ENCODE data around the gene ERN2. TPM values are rescaled to one million over a fixed set of nuclear protein-coding genes. Genes with fewer than 3 reads are reported as not detected.

The ERN2 gene
- total and polyA plus RNA-seq, 2 of the 13 experiments (the other 11 are each of a cell fraction or from before 2014, with no cell fraction given) = 2.2 to 3.5 TPM

- ATAC-seq = no peak
- Histone ChIP-seq H3K79me2 (ENCODE audit: insufficient read depth, low read length) (no peaks in the 10 kb centered on the region), H3K27ac (ENCODE audit: extremely low read length, insufficient read depth, low read length) (no peak overlapping the region), H3K4me2 (ENCODE audit: low read depth, low read length) (no peak overlapping the region), H3K27me3 (ENCODE audit: control insufficient read depth in 1 of 2, insufficient read depth in 2 of 2, low read length in 2 of 2) (no peaks in the 10 kb centered on the region), H3K36me3 (replicated peaks in 1 of 2; ENCODE audit: control insufficient read depth in 1 of 2, insufficient read depth in 2 of 2, low read length in 2 of 2) (no peaks in the 10 kb centered on the region), H4K20me1 (ENCODE audit: insufficient read depth, low read length) (no peaks in the 10 kb centered on the region), H3K4me3 (replicated peaks in 1 of 3; ENCODE audit: insufficient read depth in 1 of 3, low read depth in 2 of 3, low read length in 3 of 3) (no peak overlapping the region), H2AFZ (ENCODE audit: low read length) (no peak overlapping the region), H3K9me3 (ENCODE audit: low read length) (peaks cover 5% of the 10 kb centered on the region; the same call in 1 of the 2 replicates), H3K4me1 (ENCODE audit: insufficient read depth, low read length) (peaks cover 37% of the 10 kb centered on the region), H3K9ac (ENCODE audit: insufficient read depth, low read depth, low read length) (no peak overlapping the region)
- no peak for DNase-seq (ENCODE audit: low spot score)
- 90% methylated on average over 3 of the region's 3 CpGs for WGBS (ENCODE audit: low lambda C conversion rate)
- no TSS peak for BruUV-seq (replicated peaks)
- TF ChIP-seq POLR2AphosphoS5 (IDR thresholded peaks at IDR 0.05; ENCODE audit: low read depth, low read length) (no peak), ATF1 (CRISPR knock-in tag; IDR thresholded peaks at IDR 0.05) (no peak), U2AF1 (optimal IDR thresholded peaks at IDR 0.05; ENCODE audit: low read depth, low read length) (no peak), ZNF629 (CRISPR knock-in tag; conservative IDR thresholded peaks at IDR 0.05) (peak; percentile 83), HOMEZ (CRISPR knock-in tag; IDR thresholded peaks at IDR 0.05; ENCODE audit: low read depth) (no peak)
- ChIA-PET CTCF (ENCODE audit: low intra/inter-chr PET ratio, low total read pairs) (no interaction called here), POLR2A (no interaction called here)
- intact Hi-C loops (cut with micrococcal nuclease; ENCODE audit: unreplicated experiment) (loop anchor here (5.0 kb wide), 1 partner anchor 84 kb away; the partner anchor contains the start of genes DCTN5 and PALB2), in situ Hi-C loops (cut with HindIII; ENCODE audit: extremely low pct_ligation_motif_present, low pct_unique_long_range_greater_than_20kb) (no loop called here)
- FAIRE-seq = no peak
Observed at GRCh38 chr16:23726710-23727109, 13.7 kb upstream of the ERN2 start.

GRCh38 chr16:23724785-23725131 is 11.7 kb upstream of the ERN2 start:
- Histone ChIP-seq H4K20me1 (ENCODE audit: insufficient read depth, low read length) (no peaks in the 10 kb centered on the region), H3K4me2 (ENCODE audit: low read depth, low read length) (no peak overlapping the region), H3K9me3 (ENCODE audit: low read length) (peaks cover 5% of the 10 kb centered on the region; the same call in 1 of the 2 replicates), H3K27ac (ENCODE audit: extremely low read length, insufficient read depth, low read length) (no peak overlapping the region), H3K36me3 (replicated peaks in 1 of 2; ENCODE audit: control insufficient read depth in 1 of 2, insufficient read depth in 2 of 2, low read length in 2 of 2) (no peaks in the 10 kb centered on the region), H3K9ac (ENCODE audit: insufficient read depth, low read depth, low read length) (no peak overlapping the region), H3K4me3 (replicated peaks in 1 of 3; ENCODE audit: insufficient read depth in 1 of 3, low read depth in 2 of 3, low read length in 3 of 3) (no peak overlapping the region), H3K27me3 (ENCODE audit: control insufficient read depth in 1 of 2, insufficient read depth in 2 of 2, low read length in 2 of 2) (no peaks in the 10 kb centered on the region), H2AFZ (ENCODE audit: low read length) (no peak overlapping the region), H3K4me1 (ENCODE audit: insufficient read depth, low read length) (peaks cover 33% of the 10 kb centered on the region), H3K79me2 (ENCODE audit: insufficient read depth, low read length) (no peaks in the 10 kb centered on the region)
- ChIA-PET CTCF (ENCODE audit: low intra/inter-chr PET ratio, low total read pairs) (no interaction called here), POLR2A (no interaction called here)
- in situ Hi-C loops (cut with HindIII; ENCODE audit: extremely low pct_ligation_motif_present, low pct_unique_long_range_greater_than_20kb) = no loop called here
- no TSS peak for BruUV-seq (replicated peaks)
- ATAC-seq (no peak), DNase-seq (ENCODE audit: low spot score) (no peak), FAIRE-seq (no peak)
- WGBS (ENCODE audit: low lambda C conversion rate) = 43% methylated on average over 3 of the region's 3 CpGs
- intact Hi-C loops (cut with micrococcal nuclease; ENCODE audit: unreplicated experiment) = loop anchor here (5.0 kb wide), 1 partner anchor 82 kb away; the partner anchor contains the start of genes DCTN5 and PALB2
- peak in 1 of 2 experiments; percentile 37; a peak in 2 of 4 replicates for TF ChIP-seq MAFK (conservative IDR thresholded peaks at IDR 0.05 in 1 of 2, IDR thresholded peaks at IDR 0.05 in 1 of 2; ENCODE audit: low read length in 2 of 2)
- peak; percentile 74; the same call in 1 of the 2 replicates for TF ChIP-seq ZNF121 (CRISPR knock-in tag; IDR thresholded peaks at IDR 0.05)
- TF ChIP-seq ZNF674 (CRISPR knock-in tag; IDR thresholded peaks at IDR 0.05; ENCODE audit: low read depth) = no peak
- TF ChIP-seq GPBP1L1 (CRISPR knock-in tag; IDR thresholded peaks at IDR 0.05) = no peak
- no peak for TF ChIP-seq ZNF574 (CRISPR knock-in tag; IDR thresholded peaks at IDR 0.05)

Data from HepG2 (cell line).